Peyer's patch (tissue), 4 donors: Measurements from ENCODE around the gene SMAD4. TPM values are rescaled to one million over a fixed set of nuclear protein-coding genes. Genes with fewer than 3 reads are reported as not detected.

Experiments used
- DNase-seq, 3 donors: peaks; one replicate each; pipeline ENCODE4 v3.0.0-alpha.2; 2017 to 2019
- H3K27ac ChIP-seq, 4 donors: fragments of 200-600 bp; sonication (generic); one replicate each; pipeline ENCODE4 v1.5.1; 2016 to 2019
- H3K27me3 ChIP-seq, 2 donors: fragments of 200-600 bp; sonication (generic); one replicate each; pipeline ENCODE4 v1.5.1; 2019
- H3K36me3 ChIP-seq, 3 donors: fragments of 200-600 bp; sonication (generic); one replicate each; pipeline ENCODE4 v1.5.1; 2016 to 2019
- H3K4me1 ChIP-seq, 4 donors: fragments of 200-600 bp; sonication (generic); one replicate each; pipeline ENCODE4 v1.5.1; 2016 to 2019
- H3K4me3 ChIP-seq, 4 donors: fragments of 200-600 bp; sonication (generic); 1 replicate in 3 of 4; 2 replicates in 1 of 4; pipeline ENCODE4 v1.5.1; 2016 to 2019; ENCODE audit warnings: mild to moderate bottlenecking in 1 of 4
- H3K9me3 ChIP-seq, 4 donors: fragments of 200-600 bp; sonication (generic); one replicate each; pipeline ENCODE4 v1.5.1; 2016 to 2019; ENCODE audit warnings: mild to moderate bottlenecking in 1 of 4
- POLR2A ChIP-seq, 2 donors: fragments of 450-650 bp; IDR thresholded peaks; one replicate each; pipeline ENCODE4 v1.5.1; 2017; ENCODE audit warnings: antibody characterized with exemption in 2 of 2, mild to moderate bottlenecking in 2 of 2, moderate library complexity in 2 of 2
- total RNA-seq, 4 donors: library from RNA; depleted of rRNA; stranded (reverse); fragments of >200 nt; gene quantifications; one replicate each; pipeline ENCODE4 v1.1.0, GENCODE V29; 2016
- TF ChIP-seq, protein P1 (sequence below), 6 experiments: fragments of 450-650 bp in 4 of 6; fragments of 200-600 bp in 2 of 6; sonication (generic) in 1 of 6; IDR thresholded peaks; one replicate each; pipeline ENCODE4 v1.5.1; 2017 to 2019; ENCODE audit warnings: antibody characterized with exemption in 6 of 6, mild to moderate bottlenecking in 3 of 6, moderate library complexity in 1 of 6

Gene SMAD4
- total RNA-seq, 4 donors from 2014 or later = 79.0 to 109 (median 94.0) TPM

DNA sequence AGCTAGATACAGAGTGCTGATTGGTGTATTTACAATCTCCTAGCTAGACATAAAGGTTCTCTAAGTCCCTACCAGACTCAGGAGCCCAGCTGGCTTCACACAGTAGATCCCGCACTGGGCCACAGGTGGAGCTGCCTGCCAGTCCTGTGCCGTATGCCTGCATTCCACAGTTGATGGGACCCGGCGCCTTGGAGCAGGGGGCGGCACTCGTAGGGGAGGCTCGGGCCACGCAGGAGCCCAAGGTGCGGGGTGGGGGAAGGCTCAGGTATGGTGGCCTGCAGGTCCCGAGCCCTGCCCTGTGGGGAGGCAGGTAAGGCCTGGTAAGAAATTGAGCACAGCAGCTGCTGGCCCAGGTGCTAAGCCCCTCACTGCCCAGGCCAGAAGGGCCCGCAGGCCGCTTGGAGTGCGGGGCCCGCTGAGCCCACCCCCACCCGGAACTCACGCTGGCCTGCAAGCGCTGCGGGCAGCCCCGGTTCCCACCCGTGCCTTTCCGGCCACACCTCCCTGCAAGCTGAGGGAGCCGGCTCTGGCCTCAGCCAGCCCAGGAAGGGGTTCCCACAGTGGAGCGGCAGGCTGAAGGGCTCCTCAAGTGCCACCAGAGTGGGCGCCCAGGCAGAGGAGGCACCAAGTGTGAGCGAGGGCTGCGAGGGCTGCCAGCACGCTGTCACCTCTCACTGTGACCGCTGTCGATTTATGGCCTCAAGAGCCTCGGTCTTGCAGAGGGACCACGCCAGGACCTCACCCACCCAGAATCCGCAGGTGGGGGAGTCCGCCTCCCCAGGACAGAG is 91.0 kb downstream of the SMAD4 start:
- Histone ChIP-seq H3K36me3 (no peaks in the 10 kb centered on the region), H3K9me3 (no peaks in the 10 kb centered on the region), H3K27me3 (no peaks in the 10 kb centered on the region), H3K27ac (no peak overlapping the region), H3K4me1 (no peaks in the 10 kb centered on the region), H3K4me3 (no peak overlapping the region)
- TF ChIP-seq, protein P1, sequence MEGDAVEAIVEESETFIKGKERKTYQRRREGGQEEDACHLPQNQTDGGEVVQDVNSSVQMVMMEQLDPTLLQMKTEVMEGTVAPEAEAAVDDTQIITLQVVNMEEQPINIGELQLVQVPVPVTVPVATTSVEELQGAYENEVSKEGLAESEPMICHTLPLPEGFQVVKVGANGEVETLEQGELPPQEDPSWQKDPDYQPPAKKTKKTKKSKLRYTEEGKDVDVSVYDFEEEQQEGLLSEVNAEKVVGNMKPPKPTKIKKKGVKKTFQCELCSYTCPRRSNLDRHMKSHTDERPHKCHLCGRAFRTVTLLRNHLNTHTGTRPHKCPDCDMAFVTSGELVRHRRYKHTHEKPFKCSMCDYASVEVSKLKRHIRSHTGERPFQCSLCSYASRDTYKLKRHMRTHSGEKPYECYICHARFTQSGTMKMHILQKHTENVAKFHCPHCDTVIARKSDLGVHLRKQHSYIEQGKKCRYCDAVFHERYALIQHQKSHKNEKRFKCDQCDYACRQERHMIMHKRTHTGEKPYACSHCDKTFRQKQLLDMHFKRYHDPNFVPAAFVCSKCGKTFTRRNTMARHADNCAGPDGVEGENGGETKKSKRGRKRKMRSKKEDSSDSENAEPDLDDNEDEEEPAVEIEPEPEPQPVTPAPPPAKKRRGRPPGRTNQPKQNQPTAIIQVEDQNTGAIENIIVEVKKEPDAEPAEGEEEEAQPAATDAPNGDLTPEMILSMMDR (IDR thresholded peaks at IDR 0.05) = no peak
- no peak for TF ChIP-seq POLR2A (IDR thresholded peaks at IDR 0.05)
- no peak for DNase-seq

DNA sequence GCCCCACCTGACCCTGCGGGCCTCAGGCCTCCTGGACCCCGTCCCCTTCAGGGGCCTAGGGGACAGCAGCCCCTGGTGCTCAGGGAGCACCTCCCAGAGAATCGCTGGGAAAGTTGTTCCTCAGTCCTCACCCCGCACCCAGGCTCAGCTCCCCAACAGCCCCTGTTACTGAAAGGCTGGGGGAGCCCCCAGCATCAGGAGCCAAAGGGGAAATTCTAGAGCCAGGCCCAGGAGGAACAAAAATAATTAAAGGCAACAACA is 91.5 kb downstream of the SMAD4 start:
- H3K36me3 ChIP-seq = no peaks in the 10 kb centered on the region
- TF ChIP-seq, protein P1 (IDR thresholded peaks at IDR 0.05) = no peak
- TF ChIP-seq POLR2A (IDR thresholded peaks at IDR 0.05) = no peak
- H3K4me1 ChIP-seq = no peaks in the 10 kb centered on the region
- no peak overlapping the region for H3K4me3 ChIP-seq
- no peak overlapping the region for H3K27ac ChIP-seq
- H3K27me3 ChIP-seq = no peaks in the 10 kb centered on the region
- DNase-seq = no peak
- H3K9me3 ChIP-seq = no peaks in the 10 kb centered on the region

DNA sequence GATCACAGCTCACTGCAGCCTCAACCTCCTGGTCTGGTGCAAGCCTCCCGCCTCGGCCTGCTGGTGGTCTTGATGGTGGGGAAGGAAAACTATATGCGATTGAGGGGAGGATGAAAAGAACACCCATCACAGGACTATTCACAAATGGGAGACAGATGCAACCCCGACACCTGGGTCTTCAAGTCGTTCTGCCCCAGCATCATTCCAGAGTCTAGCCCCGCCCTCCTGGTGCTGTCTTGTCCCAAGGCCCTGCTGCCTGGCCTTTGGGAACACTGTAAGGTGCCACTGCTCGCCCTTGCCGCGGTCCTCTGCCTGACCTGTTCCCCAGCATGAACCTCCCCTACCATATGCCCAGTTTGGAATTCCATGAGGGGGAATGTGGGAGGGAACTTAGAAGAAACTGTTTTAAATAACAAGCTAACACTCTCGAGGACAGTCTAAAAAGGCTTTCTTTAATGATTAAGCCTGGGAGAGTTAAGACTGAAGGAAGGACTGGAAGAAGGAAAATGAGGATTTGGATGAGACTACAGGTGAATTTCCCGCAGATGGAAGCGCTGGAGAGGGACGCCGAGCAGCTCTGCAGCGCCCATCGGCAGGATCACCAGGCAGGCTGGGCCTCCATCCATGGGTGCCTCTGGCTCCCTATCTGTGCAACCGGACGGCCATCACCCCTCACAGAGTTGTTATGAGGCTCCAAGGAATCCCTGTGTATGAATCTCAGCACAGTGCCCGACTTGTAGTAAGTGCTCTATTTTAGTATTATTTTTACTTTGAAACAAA is 92.4 kb downstream of the SMAD4 start:
- Histone ChIP-seq H3K4me1 (no peaks in the 10 kb centered on the region), H3K27ac (no peak overlapping the region), H3K27me3 (no peaks in the 10 kb centered on the region), H3K4me3 (no peak overlapping the region), H3K36me3 (no peaks in the 10 kb centered on the region), H3K9me3 (no peaks in the 10 kb centered on the region)
- no peak for DNase-seq
- TF ChIP-seq, protein P1 (IDR thresholded peaks at IDR 0.05) = no peak
- TF ChIP-seq POLR2A (IDR thresholded peaks at IDR 0.05) = no peak

DNA sequence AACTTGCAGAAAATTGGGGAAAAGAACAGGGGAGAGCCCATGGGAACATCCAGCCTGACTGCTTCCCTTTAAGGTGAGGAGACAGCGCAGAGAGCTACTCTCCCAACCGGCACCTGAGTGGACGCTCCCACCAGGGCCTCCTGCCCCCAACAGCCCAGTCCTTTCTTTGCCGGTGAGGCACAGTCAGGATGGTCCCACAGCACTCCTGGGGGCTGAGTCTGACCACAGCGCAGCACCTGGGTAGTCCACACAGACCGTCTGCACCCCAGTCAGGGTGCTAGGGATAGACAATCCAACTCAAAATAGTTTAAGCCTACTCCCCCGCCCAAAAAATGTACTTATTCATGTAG is 93.0 kb downstream of the SMAD4 start:
- Histone ChIP-seq H3K27me3 (no peaks in the 10 kb centered on the region), H3K9me3 (no peaks in the 10 kb centered on the region), H3K27ac (no peak overlapping the region), H3K36me3 (no peaks in the 10 kb centered on the region), H3K4me3 (no peak overlapping the region), H3K4me1 (no peaks in the 10 kb centered on the region)
- no peak for TF ChIP-seq POLR2A (IDR thresholded peaks at IDR 0.05)
- TF ChIP-seq, protein P1 (IDR thresholded peaks at IDR 0.05) = no peak
- no peak for DNase-seq

DNA sequence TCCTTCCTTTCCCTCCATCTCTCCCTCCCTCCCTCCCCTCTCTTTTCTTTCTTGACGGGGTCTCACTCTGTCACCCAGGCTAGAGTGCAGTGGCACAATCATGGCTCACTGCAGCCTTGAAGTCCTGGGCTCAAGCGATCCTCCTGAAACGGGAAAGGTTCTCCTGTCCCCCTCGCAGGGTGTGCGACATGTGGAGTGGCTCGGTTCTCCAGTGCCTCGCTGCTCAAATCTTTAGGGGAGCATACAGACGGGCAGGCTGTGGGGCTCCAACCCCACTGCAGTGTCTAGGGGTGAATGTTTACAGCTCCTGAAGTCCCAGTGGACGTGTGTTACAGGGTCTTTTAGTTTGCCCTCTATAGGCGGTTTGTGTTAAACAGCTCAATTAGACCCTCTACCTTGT is 93.5 kb downstream of the SMAD4 start:
- Histone ChIP-seq H3K4me3 (no peak overlapping the region), H3K27ac (no peak overlapping the region), H3K27me3 (no peaks in the 10 kb centered on the region), H3K36me3 (no peaks in the 10 kb centered on the region), H3K4me1 (no peaks in the 10 kb centered on the region), H3K9me3 (no peaks in the 10 kb centered on the region)
- no peak for DNase-seq
- TF ChIP-seq, protein P1 (IDR thresholded peaks at IDR 0.05) = no peak
- no peak for TF ChIP-seq POLR2A (IDR thresholded peaks at IDR 0.05)
